Vagina (tissue), 2 donors: ENCODE data around the gene LCAT. TPM values are rescaled to one million over a fixed set of nuclear protein-coding genes. Genes with fewer than 3 reads are reported as not detected.

ENCODE experiments used
- DNase-seq, 2 donors: peaks; one replicate each; pipeline ENCODE4 v3.0.0-alpha.2; 2017; ENCODE audit errors: extremely low spot score in 2 of 2
- H3K27ac ChIP-seq: fragments of 200-600 bp; sonication (generic); one replicate; pipeline ENCODE4 v1.5.1; 2019
- H3K27me3 ChIP-seq: fragments of 200-600 bp; sonication (generic); one replicate; pipeline ENCODE4 v1.5.1; 2019
- H3K36me3 ChIP-seq, 2 donors: fragments of 200-600 bp; sonication (generic); one replicate each; pipeline ENCODE4 v1.5.1; 2017 to 2019
- H3K4me1 ChIP-seq: fragments of 200-600 bp; sonication (generic); one replicate; pipeline ENCODE4 v1.5.1; 2019
- H3K4me3 ChIP-seq, 2 donors: fragments of 200-600 bp; sonication (generic); 1 replicate in 1 of 2; 2 replicates in 1 of 2; pipeline ENCODE4 v1.5.1; 2016 to 2019
- H3K9me3 ChIP-seq: fragments of 200-600 bp; sonication (generic); one replicate; pipeline ENCODE4 v1.5.1; 2019
- CTCF ChIP-seq, 3 experiments: fragments of 450-650 bp in 2 of 3; fragments of 200-600 bp in 1 of 3; sonication (generic) in 1 of 3; IDR thresholded peaks; one replicate each; pipeline ENCODE4 v1.5.1; 2017 to 2019; ENCODE audit warnings: antibody characterized with exemption in 3 of 3, mild to moderate bottlenecking in 2 of 3, moderate library complexity in 2 of 3
- POLR2A ChIP-seq, 2 donors: fragments of 450-650 bp; IDR thresholded peaks; one replicate each; pipeline ENCODE4 v1.6.1; 2017; ENCODE audit warnings: antibody characterized with exemption in 2 of 2, mild to moderate bottlenecking in 2 of 2, moderate library complexity in 2 of 2
- POLR2AphosphoS5 ChIP-seq, 2 donors: sonication (generic); formaldehyde crosslinking; IDR thresholded peaks; one replicate each; pipeline ENCODE4 v1.9.0; 2017; ENCODE audit warnings: antibody characterized with exemption in 2 of 2, mild to moderate bottlenecking in 2 of 2, low read depth in 1 of 2; ENCODE audit not compliant: insufficient read depth in 1 of 2
- intact Hi-C: fragments of 100-400 bp; cut with DNase I; formaldehyde crosslinking; loops from one replicate; pipeline ENCODE4 v1.15.1; 2023
- total RNA-seq: library from RNA; depleted of rRNA; stranded (reverse); fragments of >200 nt; gene quantifications from one replicate; pipeline ENCODE4 v1.2.3, GENCODE V29; 2016

LCAT gene
- total RNA-seq, 1 donor from 2014 or later: 33.4 TPM

- peaks cover 53% of the 10 kb centered on the region for H3K4me1 ChIP-seq
- H3K9me3 ChIP-seq: no peaks in the 10 kb centered on the region
- no peaks in the 10 kb centered on the region for H3K27me3 ChIP-seq
- peak within 1 kb of the TSS; percentile 89 for H3K27ac ChIP-seq
- H3K4me3 ChIP-seq: peak within 1 kb of the TSS; percentile 81 to 91
- no peak for DNase-seq
- intact Hi-C loops: no loop called here
- H3K36me3 ChIP-seq: no peaks in the 10 kb centered on the region
- TF ChIP-seq POLR2A (IDR thresholded peaks at IDR 0.05): peak in 1 of 2 donors; percentile 91
- TF ChIP-seq CTCF (IDR thresholded peaks at IDR 0.05): peak in 1 of 3 experiments; percentile 3
- peak in 1 of 2 donors; percentile 87 for TF ChIP-seq POLR2AphosphoS5 (IDR thresholded peaks at IDR 0.05; ENCODE audit: insufficient read depth in 1 of 2, low read depth in 1 of 2)
These were observed 24.7 kb upstream of the LCAT start, which contains the start of gene SLC12A4 for GRCh38 chr16:67968400-67969253. Gene SLC12A4 (minus strand): TSS chr16:67968637. CDS start chr16:67968553, 84 bp downstream.

DNA sequence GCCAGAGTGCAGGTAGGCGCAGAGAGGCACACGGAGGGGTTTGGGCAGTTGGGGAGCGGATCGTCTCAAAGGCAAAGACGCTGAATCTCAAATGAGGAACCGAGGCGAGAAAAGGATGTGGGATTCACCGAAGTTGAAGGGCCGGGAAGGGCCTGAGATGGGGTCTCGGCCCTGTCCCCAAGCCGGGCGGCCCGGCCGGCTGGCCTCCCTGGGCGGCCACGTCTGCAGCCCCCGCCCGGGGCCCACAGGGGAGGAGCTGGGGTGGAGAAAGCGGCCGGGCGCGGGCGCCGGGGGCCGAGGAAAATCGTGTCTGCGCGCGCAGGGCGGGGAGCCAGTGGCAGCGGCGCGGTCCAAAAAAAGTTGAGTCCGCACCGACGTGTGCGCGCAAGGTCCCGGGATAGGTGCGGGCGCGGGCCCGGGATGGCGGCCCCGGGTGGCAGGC is 24.1 kb upstream of the LCAT start:
- TF ChIP-seq CTCF (IDR thresholded peaks at IDR 0.05) (no peak), POLR2AphosphoS5 (IDR thresholded peaks at IDR 0.05; ENCODE audit: insufficient read depth in 1 of 2, low read depth in 1 of 2) (no peak), POLR2A (IDR thresholded peaks at IDR 0.05) (no peak)

DNA sequence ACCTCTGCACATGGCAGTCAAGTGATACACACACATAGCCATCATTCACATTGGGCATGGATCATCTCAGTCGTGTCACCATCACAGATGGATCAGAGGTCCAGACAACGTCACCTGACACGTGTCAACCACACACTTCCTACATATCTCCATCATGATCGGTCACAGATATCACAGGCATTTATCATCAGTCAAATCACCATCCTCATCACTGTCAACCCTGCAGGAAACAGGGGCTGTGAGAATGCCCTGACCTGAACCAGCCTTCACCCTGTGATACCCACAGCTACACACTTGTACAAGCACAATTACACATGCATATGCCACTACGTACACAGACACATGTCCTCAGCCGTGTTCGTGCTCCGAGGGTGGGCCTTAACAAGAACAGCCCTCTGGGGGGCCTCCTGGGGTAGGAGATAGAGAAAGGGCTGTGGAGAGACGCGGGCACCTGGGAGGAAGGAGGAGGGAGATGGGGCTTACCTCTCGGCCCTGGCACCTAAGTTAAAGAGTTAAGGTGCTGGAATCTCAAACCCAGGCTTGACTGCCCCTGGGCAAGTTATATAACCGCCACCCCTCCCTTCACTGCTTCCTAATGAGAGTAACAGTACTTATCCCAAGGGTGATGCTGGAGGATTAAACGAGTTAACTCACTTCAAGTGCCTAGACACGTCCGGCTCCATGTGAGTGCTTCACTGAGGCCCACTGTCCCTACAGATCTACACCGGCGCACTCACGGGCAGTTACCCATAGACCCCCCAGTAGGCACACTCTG is 23.4 kb upstream of the LCAT start:
- Histone ChIP-seq H3K27me3 (no peaks in the 10 kb centered on the region), H3K36me3 (peaks cover 0 to 10% of the 10 kb centered on the region in 2 donors), H3K27ac (peak overlapping the region; percentile 89), H3K4me3 (peak overlapping the region; percentile 81 to 91), H3K9me3 (no peaks in the 10 kb centered on the region), H3K4me1 (peaks cover 66% of the 10 kb centered on the region)
- no peak for DNase-seq
- TF ChIP-seq CTCF (IDR thresholded peaks at IDR 0.05) (no peak), POLR2A (IDR thresholded peaks at IDR 0.05) (no peak), POLR2AphosphoS5 (IDR thresholded peaks at IDR 0.05; ENCODE audit: insufficient read depth in 1 of 2, low read depth in 1 of 2) (no peak)
- intact Hi-C loops: no loop called here

More for the DNA sequence above, 24.1 kb upstream of the LCAT start:
- Histone ChIP-seq H3K27me3 (no peaks in the 10 kb centered on the region), H3K36me3 (peaks cover 0 to 4% of the 10 kb centered on the region in 2 donors), H3K27ac (peak overlapping the region; percentile 89), H3K9me3 (no peaks in the 10 kb centered on the region), H3K4me3 (peak overlapping the region; percentile 81 to 91), H3K4me1 (peaks cover 60% of the 10 kb centered on the region)
- DNase-seq: no peak
- intact Hi-C loops: no loop called here

- no peak for DNase-seq
- Histone ChIP-seq H3K27ac (peak overlapping the region; percentile 89), H3K4me1 (peaks cover 73% of the 10 kb centered on the region), H3K36me3 (peaks cover 0 to 12% of the 10 kb centered on the region in 2 donors), H3K9me3 (no peaks in the 10 kb centered on the region), H3K4me3 (peak overlapping the region; percentile 81 to 91), H3K27me3 (no peaks in the 10 kb centered on the region)
- intact Hi-C loops: no loop called here
- peak in 1 of 2 donors; percentile 38 for TF ChIP-seq POLR2AphosphoS5 (IDR thresholded peaks at IDR 0.05; ENCODE audit: insufficient read depth in 1 of 2, low read depth in 1 of 2)
- TF ChIP-seq CTCF (IDR thresholded peaks at IDR 0.05): no peak
These were observed 22.7 kb upstream of the LCAT start for GRCh38 chr16:67966549-67967182.
